ENCODE results near the gene FLAD1.

DNA sequence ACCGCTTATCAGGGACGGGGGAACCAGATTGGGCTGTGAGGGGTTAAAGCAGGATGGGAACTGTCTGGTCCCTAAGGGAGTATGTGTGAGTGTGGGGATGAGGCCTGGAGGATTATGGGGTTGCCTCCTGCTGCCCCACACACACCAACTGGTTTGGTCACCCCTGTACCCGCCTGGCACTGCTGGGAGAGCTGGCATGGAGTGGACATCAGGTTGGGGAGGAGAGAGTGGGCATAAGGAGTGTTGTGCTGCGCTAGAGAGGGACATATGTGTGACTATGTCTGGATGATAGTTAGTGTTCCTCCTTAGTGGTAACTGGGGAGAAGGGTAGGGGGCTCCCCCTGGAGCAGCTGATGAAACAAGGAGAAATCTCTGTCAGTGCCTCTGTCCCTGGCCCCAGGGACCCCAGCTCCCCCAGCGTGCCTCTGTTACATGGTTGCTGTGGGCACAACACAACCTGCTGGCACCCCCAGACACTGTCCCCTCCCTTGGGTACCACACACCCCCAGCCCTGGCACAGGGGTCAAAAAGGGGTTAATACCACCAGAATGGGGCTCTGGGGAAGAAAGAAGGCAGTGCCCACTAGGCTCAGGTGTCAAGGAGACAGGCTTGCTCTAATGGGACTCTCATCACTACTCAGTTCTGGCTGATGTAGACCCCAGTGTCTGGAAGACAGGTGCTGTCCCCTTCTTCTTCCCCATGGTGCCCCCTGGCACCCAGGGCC lies 21.4 kb downstream of the FLAD1 start:
- TF ChIP-seq FOXM1 (IDR thresholded peaks at IDR 0.05; ENCODE audit: borderline replicate concordance) (no peak), TARDBP (IDR thresholded peaks at IDR 0.05) (no peak), LEF1 (IDR thresholded peaks at IDR 0.05; ENCODE audit: borderline replicate concordance) (no peak), HDGF (IDR thresholded peaks at IDR 0.05; ENCODE audit: borderline replicate concordance) (no peak), SUZ12 (IDR thresholded peaks at IDR 0.05) (no peak)

All from HEK293T (cell line).